HL-60 (cell line): ENCODE results near the gene EXOSC10.

ENCODE experiments used
- SPI1 ChIP-seq: IDR thresholded peaks from 2 replicates; pipeline ENCODE4 v1.6.1; 2012; ENCODE audit warnings: low read depth, mild to moderate bottlenecking, borderline replicate concordance
- TF ChIP-seq, protein P1 (sequence below): IDR thresholded peaks from one replicate; pipeline ENCODE4 v1.5.1; 2011; ENCODE audit warnings: low read length, control low read depth, inconsistent platforms; ENCODE audit not compliant: insufficient read depth

DNA sequence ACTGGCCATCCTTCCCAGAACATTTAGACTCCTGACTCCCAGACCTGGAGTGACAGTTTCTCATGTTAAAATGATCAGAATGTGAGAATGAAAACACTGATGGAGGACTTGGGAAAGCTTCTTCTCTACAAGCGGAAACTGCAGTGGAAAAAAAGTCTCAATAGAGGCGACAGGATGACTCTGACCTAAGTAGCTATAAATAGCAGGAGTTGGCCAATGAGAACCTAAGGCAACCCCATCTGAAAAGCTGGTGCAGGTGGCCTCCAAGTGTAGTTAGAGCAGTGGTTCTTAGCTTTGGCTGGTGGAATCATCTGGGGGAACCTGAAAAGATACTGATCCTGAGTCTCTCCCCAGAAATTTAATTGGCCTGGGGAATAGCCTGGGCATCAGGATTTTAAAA is 44.2 kb upstream of the EXOSC10 start:
- TF ChIP-seq, protein P1, sequence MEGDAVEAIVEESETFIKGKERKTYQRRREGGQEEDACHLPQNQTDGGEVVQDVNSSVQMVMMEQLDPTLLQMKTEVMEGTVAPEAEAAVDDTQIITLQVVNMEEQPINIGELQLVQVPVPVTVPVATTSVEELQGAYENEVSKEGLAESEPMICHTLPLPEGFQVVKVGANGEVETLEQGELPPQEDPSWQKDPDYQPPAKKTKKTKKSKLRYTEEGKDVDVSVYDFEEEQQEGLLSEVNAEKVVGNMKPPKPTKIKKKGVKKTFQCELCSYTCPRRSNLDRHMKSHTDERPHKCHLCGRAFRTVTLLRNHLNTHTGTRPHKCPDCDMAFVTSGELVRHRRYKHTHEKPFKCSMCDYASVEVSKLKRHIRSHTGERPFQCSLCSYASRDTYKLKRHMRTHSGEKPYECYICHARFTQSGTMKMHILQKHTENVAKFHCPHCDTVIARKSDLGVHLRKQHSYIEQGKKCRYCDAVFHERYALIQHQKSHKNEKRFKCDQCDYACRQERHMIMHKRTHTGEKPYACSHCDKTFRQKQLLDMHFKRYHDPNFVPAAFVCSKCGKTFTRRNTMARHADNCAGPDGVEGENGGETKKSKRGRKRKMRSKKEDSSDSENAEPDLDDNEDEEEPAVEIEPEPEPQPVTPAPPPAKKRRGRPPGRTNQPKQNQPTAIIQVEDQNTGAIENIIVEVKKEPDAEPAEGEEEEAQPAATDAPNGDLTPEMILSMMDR, result no peak
- no peak for TF ChIP-seq SPI1
